Activated CD4-positive, alpha-beta T cell treated with anti-CD3 and anti-CD28 coated beads for 24 hours (primary cell): Measurements from ENCODE around the gene DKK3.

ENCODE experiments used
- DNase-seq, 2 donors: peaks; one replicate each; pipeline ENCODE4 v3.0.0-alpha.2; 2020; ENCODE audit warnings: low read depth in 2 of 2

DKK3 gene

DNA sequence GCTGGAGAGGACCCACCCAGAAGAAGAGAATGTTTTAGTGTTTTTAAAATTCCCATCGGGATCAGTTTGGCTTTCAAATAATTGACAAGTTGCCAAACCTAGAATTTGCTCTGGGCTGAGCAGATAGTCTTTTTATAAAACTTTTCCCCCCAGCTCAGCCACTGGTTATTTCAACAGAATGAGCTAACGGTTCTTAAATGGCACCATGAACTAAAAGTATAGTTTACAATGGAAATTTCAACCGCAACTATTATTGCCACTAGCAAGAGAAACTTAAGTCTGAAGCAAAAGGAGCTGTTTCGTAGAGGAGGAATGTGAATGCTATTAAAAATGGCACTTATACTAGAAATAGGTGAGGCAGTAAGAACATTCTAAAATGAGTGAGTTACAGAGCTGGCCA lies 3.4 kb downstream of the DKK3 start:
- DNase-seq: no peak

DNA sequence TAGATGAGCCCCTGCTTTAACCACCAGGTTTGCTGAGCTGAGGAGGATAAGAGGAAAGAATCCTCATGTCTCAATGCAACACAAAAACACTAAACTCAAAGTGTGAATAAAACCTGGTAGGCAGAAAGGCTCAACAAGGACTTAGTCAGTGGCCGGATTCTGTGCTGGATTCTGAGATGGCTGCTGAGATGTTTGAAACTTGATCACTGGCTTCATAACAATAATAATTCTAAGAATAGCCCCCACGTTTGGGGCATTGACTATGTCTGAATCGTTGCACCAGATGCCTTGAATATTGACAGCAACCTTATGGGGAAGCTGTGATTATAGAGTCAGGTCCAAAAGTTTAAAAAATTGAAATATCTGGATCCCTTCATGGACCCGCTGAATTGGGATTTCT lies 4.6 kb downstream of the DKK3 start:
- no peak for DNase-seq

GRCh38 chr11:12003336-12003735 lies 5.1 kb downstream of the DKK3 start:
- DNase-seq: no peak

GRCh38 chr11:12001186-12001585 lies 7.2 kb downstream of the DKK3 start:
- DNase-seq: no peak

GRCh38 chr11:11998091-11998781 lies 10.2 kb downstream of the DKK3 start:
- DNase-seq: no peak

DNA sequence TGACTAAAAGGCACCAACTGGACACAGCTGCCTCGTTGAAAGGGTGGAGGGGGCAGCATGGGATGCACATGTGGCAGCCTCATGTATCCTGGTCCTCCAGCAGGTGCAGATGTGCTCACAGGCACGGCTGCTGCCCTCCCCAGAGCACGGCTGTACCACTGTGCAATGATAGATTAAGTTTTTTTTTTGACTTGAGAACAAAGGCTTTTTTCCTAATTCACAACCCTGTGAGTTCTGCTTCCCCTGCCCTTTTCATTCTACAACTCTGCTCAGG lies 11.4 kb downstream of the DKK3 start:
- DNase-seq: no peak

DNA sequence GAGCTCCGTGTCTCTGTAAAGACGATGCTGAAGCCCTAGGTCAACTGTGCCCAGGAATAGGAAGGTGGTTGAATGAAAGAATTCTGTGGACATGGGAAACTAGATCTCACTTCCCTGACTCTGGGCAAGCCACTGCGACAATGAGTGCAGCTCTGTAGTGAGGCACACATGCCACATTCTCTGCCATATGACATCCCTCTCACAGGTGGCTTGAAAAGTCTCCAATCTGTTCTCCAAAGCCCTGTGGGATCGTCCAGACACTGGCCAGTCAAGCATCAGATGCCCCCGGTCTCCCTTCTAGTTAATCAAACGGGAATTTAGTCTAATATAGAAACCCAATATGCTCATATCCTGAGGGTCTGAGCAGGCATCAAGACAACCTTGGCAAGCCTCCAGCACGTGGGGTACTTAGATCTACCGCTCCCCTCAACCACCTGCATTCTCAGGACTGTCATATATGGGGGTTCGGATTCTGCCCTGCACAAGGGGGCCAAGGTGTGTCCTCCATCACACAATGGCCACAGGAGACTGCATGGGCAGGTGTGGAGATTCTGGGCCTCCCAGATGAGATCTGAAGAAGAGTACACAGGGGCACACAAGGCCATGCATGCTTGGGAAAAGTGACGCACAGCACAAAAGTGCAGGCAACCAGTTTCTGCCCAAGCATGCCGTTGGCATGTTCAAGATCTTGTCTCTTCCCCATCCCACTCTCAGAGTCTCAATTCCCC lies 11.9 kb downstream of the DKK3 start:
- DNase-seq: no peak

GRCh38 chr11:11995601-11996000 lies 12.8 kb downstream of the DKK3 start:
- no peak for DNase-seq

- DNase-seq: no peak
Observed at GRCh38 chr11:11993839-11994238, 14.6 kb downstream of the DKK3 start.

DNA sequence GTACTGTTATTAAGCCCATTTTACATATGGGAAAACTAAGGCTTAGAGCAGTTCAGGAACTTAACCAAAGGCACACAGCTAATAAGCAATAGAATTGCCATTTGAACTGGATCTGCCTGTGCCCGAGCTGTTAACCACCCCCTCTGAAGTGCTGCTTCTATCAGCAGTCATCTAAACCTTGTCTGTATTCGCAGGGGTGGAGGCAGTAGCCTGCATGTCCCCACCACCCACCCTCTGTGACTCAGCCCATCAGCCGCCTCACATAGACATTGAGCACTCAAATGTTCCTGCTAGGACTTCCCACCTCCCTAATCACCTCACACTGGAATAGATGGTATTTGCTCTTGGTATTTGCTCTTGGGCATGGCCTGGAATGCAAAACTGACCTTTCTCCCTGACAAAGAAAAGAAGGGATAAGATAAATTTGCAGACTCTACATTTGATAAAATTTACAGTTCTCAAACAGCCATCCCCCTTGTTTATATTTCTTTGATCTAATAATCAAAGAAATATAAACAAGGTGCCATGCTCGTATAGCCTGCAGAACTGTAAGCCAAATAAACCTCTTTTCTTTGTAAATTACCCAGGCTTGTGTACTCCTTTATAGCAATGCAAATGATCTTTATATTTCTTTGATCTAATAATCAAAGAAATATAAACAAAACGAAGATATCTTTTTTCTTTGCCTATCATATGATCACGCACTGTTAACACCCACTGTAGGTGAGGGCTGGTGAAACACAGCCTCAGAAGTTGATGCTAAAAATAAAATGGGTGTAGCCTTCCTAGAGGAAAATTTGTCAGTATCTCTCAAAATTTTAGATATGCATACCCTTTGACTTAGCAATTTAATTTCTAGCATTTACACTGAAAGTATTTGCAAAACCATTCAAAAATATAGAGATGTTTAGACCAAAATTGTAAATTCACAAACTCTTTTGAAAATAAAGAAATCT lies 15.9 kb downstream of the DKK3 start:
- DNase-seq: no peak

DNA sequence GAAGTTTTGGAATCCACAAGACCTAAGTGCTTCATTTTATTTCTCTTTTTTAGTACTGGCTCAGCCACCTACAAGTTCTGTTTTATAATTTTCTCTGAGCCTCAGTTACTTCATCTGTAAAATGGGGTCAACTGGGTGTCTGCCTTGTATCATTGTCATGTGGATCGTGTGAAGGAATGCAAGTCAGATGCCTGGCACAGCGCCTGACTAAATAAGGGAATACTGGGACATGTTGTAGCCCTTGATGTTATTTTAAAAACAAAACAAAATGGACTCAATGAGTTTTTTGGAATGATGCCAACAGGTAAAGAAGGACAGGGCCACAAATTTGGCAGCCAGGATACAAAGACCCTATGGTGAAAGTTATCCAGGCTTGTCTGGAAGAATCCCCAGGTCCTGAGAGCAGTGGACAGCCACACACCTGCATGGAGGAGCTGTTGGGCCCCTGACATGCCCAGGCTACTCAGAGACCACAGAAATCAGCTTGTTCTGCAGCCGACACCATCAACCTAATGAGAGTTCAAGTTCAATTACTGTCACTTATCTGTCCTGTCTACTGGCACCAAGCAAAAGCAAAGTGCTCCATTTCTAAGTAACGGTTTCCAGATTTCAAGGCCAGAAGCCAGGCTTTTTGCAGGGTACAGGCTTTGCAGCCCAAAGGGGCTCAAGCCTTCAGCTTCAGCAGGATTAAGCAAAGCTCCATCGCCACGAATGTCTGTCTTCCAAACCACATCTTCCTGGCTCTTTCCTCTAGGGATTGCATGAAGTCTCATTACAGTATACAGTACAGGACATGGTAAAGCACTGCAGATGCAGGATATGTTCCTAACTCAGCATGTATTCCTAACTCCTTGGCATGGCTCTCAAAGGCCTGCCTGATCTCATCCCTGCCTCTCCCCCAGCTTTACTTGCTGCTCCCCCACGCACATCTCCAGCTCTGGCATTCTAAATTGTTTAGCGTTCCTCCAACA lies 18.4 kb downstream of the DKK3 start:
- DNase-seq: no peak

GRCh38 chr11:11988681-11989261 lies 19.7 kb downstream of the DKK3 start:
- no peak for DNase-seq

DNA sequence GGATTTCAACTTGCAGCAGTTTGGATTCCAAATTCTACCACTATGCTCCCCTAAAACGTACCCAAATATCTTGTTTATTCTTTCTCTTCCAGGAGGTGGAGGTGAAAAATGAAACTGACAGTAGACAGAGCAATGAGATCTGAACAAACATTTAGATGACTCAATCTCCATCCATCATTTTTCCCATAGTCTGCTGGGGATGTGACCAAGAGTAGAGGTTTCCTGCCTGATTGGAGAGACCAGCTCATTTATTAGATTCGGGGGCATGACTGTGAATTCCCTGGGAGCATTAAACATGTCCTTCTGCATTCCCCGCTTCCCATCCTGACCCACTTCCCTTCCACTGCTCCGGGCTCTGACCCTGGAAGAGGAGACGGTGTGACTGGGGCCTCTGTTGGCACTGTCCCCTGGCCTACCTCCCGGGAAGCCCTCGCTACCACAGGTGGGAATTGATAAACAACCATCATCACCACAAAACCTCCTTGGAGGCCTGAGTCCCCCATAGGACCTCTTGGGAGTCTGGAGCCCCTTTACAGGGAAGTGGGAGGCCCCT lies 20.3 kb downstream of the DKK3 start:
- DNase-seq: no peak

GRCh38 chr11:11987503-11988022 lies 20.9 kb downstream of the DKK3 start:
- DNase-seq: no peak

GRCh38 chr11:11985954-11986949 lies 22.2 kb downstream of the DKK3 start:
- DNase-seq: no peak

GRCh38 chr11:11985016-11985715 lies 23.3 kb downstream of the DKK3 start:
- no peak for DNase-seq

DNA sequence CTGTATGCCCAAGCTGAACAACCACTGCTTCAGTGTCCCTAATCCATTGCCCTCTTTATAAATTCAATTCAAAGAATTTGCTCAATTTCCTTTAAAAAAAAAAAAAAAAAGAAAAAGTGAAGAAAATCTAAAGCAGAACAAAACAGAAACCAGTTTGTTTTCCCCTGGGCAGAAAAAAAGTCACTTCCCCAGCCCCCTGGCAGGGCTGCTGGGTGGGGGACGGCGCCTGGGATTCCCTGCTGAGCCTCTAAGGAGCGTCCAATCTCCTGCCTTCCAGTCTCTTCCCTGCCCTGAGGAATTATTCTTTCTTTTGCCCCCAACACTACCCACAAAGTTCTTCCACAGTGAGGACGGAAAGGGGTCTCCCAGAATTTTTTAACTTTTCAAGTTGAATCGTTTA lies 23.9 kb downstream of the DKK3 start:
- no peak for DNase-seq

- no peak for DNase-seq
Observed at GRCh38 chr11:11983427-11983826, 25.0 kb downstream of the DKK3 start.

- DNase-seq: no peak
Observed at GRCh38 chr11:11982975-11983374, 25.5 kb downstream of the DKK3 start.
